ENCODE results near the gene SLC1A7. TPM values are rescaled to one million over a fixed set of nuclear protein-coding genes. Genes with fewer than 3 reads are reported as not detected.

SLC1A7 gene
- polyA plus RNA-seq, 1 donor (not counting 4 experiments of a cell fraction or from before 2014, with no cell fraction given), result not detected

DNA sequence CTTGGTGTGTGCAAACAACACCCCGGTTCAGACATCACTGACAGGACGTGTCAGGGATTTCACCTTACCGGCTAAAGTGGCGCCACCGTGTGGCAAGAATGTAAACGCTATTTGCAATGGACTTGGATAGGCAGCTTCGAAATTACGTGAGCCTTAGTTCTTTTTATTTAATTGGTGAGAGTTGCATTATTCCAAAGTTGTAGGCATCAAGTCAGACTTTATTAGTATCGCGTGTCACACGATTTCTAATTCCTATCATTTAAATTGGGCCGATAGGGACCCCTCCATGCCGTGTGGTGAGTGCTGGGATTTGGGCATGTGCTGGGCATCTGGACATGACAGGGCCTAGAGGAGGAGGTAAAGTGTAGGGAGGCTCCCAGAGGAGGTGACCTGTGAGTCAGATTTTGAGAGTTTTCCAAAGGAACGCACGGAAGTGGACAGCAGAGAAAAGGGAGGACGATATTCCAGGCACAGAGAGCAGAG, 39.7 kb upstream of the SLC1A7 start:
- FAIRE-seq (peak; percentile 81), DNase-seq (ENCODE audit: low read depth, low spot score) (peak; percentile 40)
- Histone ChIP-seq H3K4me2 (ENCODE audit: control insufficient read depth, extremely low read depth, insufficient read depth, low read depth, low read length) (no peak overlapping the region), H3K9me1 (ENCODE audit: control insufficient read depth, extremely low read depth, insufficient read depth, low read length) (no peaks in the 10 kb centered on the region), H3K36me3 (ENCODE audit: control insufficient read depth in 2 of 2, extremely low read depth in 1 of 2, insufficient read depth in 2 of 2, low read length in 2 of 2) (no peaks in the 10 kb centered on the region), H3K4me3 (ENCODE audit: control insufficient read depth in 2 of 3, extremely low read depth in 1 of 3, insufficient read depth in 2 of 3, low read depth in 1 of 3, low read length in 3 of 3) (no peak overlapping the region), H3K9ac (ENCODE audit: control insufficient read depth, extremely low read depth, insufficient read depth, low read length) (no peak overlapping the region), H3K4me1 (ENCODE audit: control insufficient read depth, extremely low read depth, insufficient read depth, low read length) (no peaks in the 10 kb centered on the region), H3K79me2 (ENCODE audit: control insufficient read depth, insufficient read depth, low read length) (no peaks in the 10 kb centered on the region), H2AFZ (ENCODE audit: control insufficient read depth, low read length) (no peak overlapping the region), H3K27me3 (ENCODE audit: control insufficient read depth, extremely low read depth, insufficient read depth, low read length) (peaks cover 3% of the 10 kb centered on the region), H4K20me1 (ENCODE audit: control insufficient read depth, extremely low read depth, insufficient read depth, low read length) (no peaks in the 10 kb centered on the region), H3K27ac (ENCODE audit: control insufficient read depth, insufficient read depth, low read length) (no peak overlapping the region), H3K9me3 (ENCODE audit: control insufficient read depth, low read depth, low read length) (no peaks in the 10 kb centered on the region)
- dilution Hi-C loops (cut with MboI; ENCODE audit: extremely low pct_ligation_motif_present, low sequenced_read_pairs), result no loop called here
- TF ChIP-seq, protein P1, sequence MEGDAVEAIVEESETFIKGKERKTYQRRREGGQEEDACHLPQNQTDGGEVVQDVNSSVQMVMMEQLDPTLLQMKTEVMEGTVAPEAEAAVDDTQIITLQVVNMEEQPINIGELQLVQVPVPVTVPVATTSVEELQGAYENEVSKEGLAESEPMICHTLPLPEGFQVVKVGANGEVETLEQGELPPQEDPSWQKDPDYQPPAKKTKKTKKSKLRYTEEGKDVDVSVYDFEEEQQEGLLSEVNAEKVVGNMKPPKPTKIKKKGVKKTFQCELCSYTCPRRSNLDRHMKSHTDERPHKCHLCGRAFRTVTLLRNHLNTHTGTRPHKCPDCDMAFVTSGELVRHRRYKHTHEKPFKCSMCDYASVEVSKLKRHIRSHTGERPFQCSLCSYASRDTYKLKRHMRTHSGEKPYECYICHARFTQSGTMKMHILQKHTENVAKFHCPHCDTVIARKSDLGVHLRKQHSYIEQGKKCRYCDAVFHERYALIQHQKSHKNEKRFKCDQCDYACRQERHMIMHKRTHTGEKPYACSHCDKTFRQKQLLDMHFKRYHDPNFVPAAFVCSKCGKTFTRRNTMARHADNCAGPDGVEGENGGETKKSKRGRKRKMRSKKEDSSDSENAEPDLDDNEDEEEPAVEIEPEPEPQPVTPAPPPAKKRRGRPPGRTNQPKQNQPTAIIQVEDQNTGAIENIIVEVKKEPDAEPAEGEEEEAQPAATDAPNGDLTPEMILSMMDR (optimal IDR thresholded peaks at IDR 0.05 in 1 of 3, IDR thresholded peaks at IDR 0.05 in 1 of 3, conservative IDR thresholded peaks at IDR 0.05 in 1 of 3; ENCODE audit: extremely low read depth in 1 of 3, insufficient read depth in 2 of 3, low read length in 3 of 3), result peak; percentile 72 to 93 (median 82)
- no peak for TF ChIP-seq EZH2 (IDR thresholded peaks at IDR 0.05; ENCODE audit: low read length)

DNA sequence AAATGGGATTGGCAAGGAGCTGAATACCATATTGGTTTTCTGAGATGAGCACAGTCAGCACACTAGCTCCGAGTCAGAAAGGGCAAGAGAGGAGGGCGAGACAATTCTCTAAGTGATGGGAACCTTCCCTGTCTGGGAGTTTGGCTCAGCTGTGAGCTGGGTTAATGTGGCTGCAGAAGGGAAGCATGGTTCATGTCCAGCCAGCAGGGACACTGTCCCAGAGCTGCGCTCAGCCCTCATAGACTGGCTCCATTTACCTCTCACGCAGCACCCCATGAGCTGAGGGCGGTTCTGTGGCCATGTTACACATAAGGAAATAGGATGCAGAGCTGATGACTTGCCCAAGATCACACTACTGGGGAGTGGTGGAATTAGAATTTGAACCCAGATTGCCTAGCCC, 38.5 kb upstream of the SLC1A7 start:
- Histone ChIP-seq H3K9me3 (ENCODE audit: control insufficient read depth, low read depth, low read length) (no peaks in the 10 kb centered on the region), H3K9ac (ENCODE audit: control insufficient read depth, extremely low read depth, insufficient read depth, low read length) (no peak overlapping the region), H2AFZ (ENCODE audit: control insufficient read depth, low read length) (no peak overlapping the region), H3K4me2 (ENCODE audit: control insufficient read depth, extremely low read depth, insufficient read depth, low read depth, low read length) (no peak overlapping the region), H3K9me1 (ENCODE audit: control insufficient read depth, extremely low read depth, insufficient read depth, low read length) (no peaks in the 10 kb centered on the region), H3K27me3 (ENCODE audit: control insufficient read depth, extremely low read depth, insufficient read depth, low read length) (peaks cover 3% of the 10 kb centered on the region), H3K4me3 (ENCODE audit: control insufficient read depth in 2 of 3, extremely low read depth in 1 of 3, insufficient read depth in 2 of 3, low read depth in 1 of 3, low read length in 3 of 3) (no peak overlapping the region), H3K36me3 (ENCODE audit: control insufficient read depth in 2 of 2, extremely low read depth in 1 of 2, insufficient read depth in 2 of 2, low read length in 2 of 2) (no peaks in the 10 kb centered on the region), H4K20me1 (ENCODE audit: control insufficient read depth, extremely low read depth, insufficient read depth, low read length) (no peaks in the 10 kb centered on the region), H3K79me2 (ENCODE audit: control insufficient read depth, insufficient read depth, low read length) (no peaks in the 10 kb centered on the region), H3K4me1 (ENCODE audit: control insufficient read depth, extremely low read depth, insufficient read depth, low read length) (no peaks in the 10 kb centered on the region), H3K27ac (ENCODE audit: control insufficient read depth, insufficient read depth, low read length) (no peak overlapping the region)
- no peak for FAIRE-seq
- TF ChIP-seq, protein P1 (optimal IDR thresholded peaks at IDR 0.05 in 1 of 3, IDR thresholded peaks at IDR 0.05 in 1 of 3, conservative IDR thresholded peaks at IDR 0.05 in 1 of 3; ENCODE audit: extremely low read depth in 1 of 3, insufficient read depth in 2 of 3, low read length in 3 of 3), result no peak
- TF ChIP-seq EZH2 (IDR thresholded peaks at IDR 0.05; ENCODE audit: low read length), result no peak
- DNase-seq (ENCODE audit: low read depth, low spot score), result no peak
- dilution Hi-C loops (cut with MboI; ENCODE audit: extremely low pct_ligation_motif_present, low sequenced_read_pairs), result no loop called here

Measured in keratinocyte (primary cell).